SH-SY5Y (cell line): ENCODE measurements around the gene ATP5PO.

Experiments used
- GATA2 ChIP-seq: IDR thresholded peaks from 2 replicates; pipeline ENCODE4 v1.6.1; 2011; ENCODE audit warnings: mild to moderate bottlenecking, low read depth, low read length
- GATA3 ChIP-seq: IDR thresholded peaks from 2 replicates; pipeline ENCODE4 v1.6.1; 2011; ENCODE audit warnings: low read depth, mild to moderate bottlenecking, low read length, moderate library complexity

DNA sequence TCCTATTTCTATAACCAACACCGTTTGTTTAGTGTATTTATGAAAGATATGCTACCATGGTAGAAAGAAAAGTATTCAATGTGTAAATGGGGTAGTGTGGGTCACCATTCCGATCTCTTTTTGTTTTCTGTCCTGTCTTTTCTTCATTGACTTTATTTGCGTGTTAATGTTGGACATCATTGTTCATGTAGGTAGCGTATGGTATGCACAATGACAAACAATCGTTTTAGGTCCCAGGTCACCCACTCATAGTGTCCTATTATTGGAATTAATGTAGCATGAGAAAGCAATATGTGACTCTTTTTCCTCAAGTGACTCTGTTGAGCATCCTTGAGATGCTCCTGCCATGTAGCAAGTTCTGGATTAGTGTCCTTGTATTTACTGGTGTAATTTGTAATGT is 25.4 kb downstream of the ATP5PO start:
- TF ChIP-seq GATA2 (no peak), GATA3 (no peak)
